NT2/D1 (cell line): ENCODE measurements around the gene BCAS3.

Source experiments
- DNase-seq: peaks from one replicate; pipeline ENCODE4 v3.0.0-alpha.2; 2011; ENCODE audit warnings: low read depth, low spot score
- H3K27me3 ChIP-seq: 2 replicates; pipeline ENCODE4 v1.6.0; 2011; ENCODE audit warnings: mild to moderate bottlenecking; ENCODE audit not compliant: insufficient read length, insufficient read depth
- H3K36me3 ChIP-seq: 2 replicates; pipeline ENCODE4 v1.6.1; 2011; ENCODE audit warnings: mild to moderate bottlenecking, low read length, mixed read lengths; ENCODE audit not compliant: insufficient read depth, insufficient read length
- H3K4me1 ChIP-seq: 2 replicates; pipeline ENCODE4 v1.5.1; 2011; ENCODE audit not compliant: insufficient read depth, insufficient read length
- H3K4me3 ChIP-seq: 2 replicates; pipeline ENCODE4 v1.5.1; 2011; ENCODE audit warnings: low read depth; ENCODE audit not compliant: insufficient read length
- H3K9ac ChIP-seq: 2 replicates; pipeline ENCODE4 v1.6.0; 2011; ENCODE audit warnings: low read depth; ENCODE audit not compliant: insufficient read length
- H3K9me3 ChIP-seq: 2 replicates; pipeline ENCODE4 v1.5.1; 2011; ENCODE audit warnings: mild to moderate bottlenecking, low read length; ENCODE audit not compliant: insufficient read depth
- SUZ12 ChIP-seq: IDR thresholded peaks from 2 replicates; pipeline ENCODE4 v1.6.1; 2011; ENCODE audit not compliant: insufficient read length, insufficient read depth; ENCODE audit errors: extremely low read depth
- YY1 ChIP-seq: IDR thresholded peaks from 2 replicates; pipeline ENCODE4 v1.6.1; 2011; ENCODE audit not compliant: insufficient read length, insufficient read depth
- ZNF274 ChIP-seq: IDR thresholded peaks from 2 replicates; pipeline ENCODE4 v1.6.1; 2011; ENCODE audit warnings: mild to moderate bottlenecking, low read depth, low read length

Gene BCAS3

DNA sequence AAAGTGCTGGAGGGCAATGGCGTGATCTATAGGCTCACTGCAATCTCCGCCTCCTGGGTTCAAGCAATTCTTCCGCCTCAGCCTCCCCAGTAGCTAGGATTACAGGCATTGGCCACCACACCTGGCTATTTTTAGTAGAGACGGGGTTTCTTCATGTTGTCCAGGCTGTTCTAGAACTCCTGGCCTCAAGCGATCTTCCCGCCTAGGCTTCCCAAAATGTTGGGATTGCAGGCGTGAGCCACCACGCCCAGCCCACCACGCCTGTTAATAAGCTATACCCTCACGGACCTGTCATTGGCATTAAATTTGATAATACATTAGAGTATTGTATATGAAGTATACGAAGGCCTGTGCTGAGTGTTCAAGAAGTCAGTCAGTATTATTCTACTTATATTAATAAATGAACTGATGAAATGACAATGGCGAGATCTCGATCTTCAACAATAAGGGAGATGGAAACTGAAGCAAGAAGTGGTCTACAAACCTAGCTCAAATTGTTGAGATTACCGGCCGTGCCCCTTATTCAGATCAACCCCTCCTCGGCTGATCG lies 818 bp upstream of the BCAS3 start:
- Histone ChIP-seq H3K4me1 (no peaks in the 10 kb centered on the region), H3K4me3 (peak overlapping the region; percentile 88), H3K27me3 (no peaks in the 10 kb centered on the region), H3K36me3 (no peaks in the 10 kb centered on the region), H3K9ac (peak overlapping the region; percentile 52), H3K9me3 (0 out of 2 replicates have a peak, but pooled peaks cover 5% of the 10 kb centered on the region)
- DNase-seq, result no peak
- no peak for TF ChIP-seq YY1
- no peak for TF ChIP-seq ZNF274
- TF ChIP-seq SUZ12, result no peak

DNA sequence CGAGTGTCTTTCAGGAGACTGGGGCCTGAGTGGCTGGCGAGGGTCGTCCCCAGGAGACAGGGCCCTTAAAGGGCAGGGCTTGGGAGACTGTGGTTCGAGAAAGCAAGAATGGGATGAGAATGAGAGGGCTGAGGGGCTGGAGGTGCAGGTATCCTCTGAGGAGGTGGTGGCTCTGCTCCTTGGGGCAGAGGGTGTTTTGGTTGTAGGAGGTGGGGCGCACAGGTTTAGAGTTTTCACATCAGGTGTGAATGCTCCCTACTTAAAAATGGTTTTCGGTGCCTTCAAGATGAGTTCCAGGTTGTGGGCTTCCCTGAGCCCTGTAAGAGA lies 430 bp downstream of the BCAS3 start:
- Histone ChIP-seq H3K4me3 (peak overlapping the region; percentile 88), H3K9ac (peak overlapping the region; percentile 79), H3K36me3 (no peaks in the 10 kb centered on the region), H3K4me1 (no peaks in the 10 kb centered on the region), H3K9me3 (0 out of 2 replicates have a peak, but pooled peaks cover 5% of the 10 kb centered on the region), H3K27me3 (no peaks in the 10 kb centered on the region)
- TF ChIP-seq SUZ12, result no peak
- no peak for TF ChIP-seq YY1
- TF ChIP-seq ZNF274, result no peak
- no peak for DNase-seq

DNA sequence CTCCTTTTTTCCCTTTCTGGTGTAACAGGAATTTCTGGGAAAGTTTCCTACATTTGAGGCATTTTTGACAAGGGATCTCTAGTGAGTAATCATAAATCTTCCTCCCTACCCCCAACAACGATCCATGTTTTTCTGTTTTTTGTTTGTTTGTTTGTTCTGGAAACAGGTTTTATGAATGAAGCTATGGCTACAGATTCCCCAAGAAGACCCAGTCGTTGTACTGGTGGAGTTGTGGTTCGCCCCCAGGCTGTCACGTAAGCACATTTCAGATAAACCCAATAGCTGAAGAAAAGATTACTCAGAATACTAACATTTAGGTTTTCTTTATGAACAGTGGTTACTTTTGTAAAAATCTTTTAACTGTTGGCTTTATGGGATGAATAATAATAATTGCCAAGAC lies 1.6 kb downstream of the BCAS3 start:
- Histone ChIP-seq H3K36me3 (no peaks in the 10 kb centered on the region), H3K4me3 (no peak overlapping the region), H3K4me1 (no peaks in the 10 kb centered on the region), H3K9me3 (0 out of 2 replicates have a peak, but pooled peaks cover 5% of the 10 kb centered on the region), H3K27me3 (no peaks in the 10 kb centered on the region), H3K9ac (no peak overlapping the region)
- DNase-seq, result no peak
- TF ChIP-seq SUZ12 (no peak), YY1 (no peak), ZNF274 (no peak)

DNA sequence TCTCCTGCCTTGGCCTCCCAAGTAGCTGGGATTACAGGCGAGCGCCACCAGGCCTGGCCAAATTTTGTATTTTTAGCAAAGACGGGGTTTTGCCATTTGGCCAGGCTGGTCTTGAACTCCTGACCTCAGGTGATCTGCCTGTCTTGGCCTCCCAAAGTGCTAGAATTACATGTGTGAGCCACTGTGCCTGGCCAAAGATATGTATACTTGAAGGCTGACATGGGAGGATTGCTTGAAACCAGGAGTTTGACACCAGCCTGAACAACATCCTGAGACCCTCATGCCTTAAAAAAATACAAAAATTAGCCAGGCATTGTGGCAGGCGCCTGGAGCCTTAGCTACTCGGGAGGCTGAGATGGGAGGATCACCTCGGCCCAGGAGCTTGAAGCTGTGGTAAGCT lies 3.1 kb downstream of the BCAS3 start:
- TF ChIP-seq YY1 (no peak), ZNF274 (no peak), SUZ12 (no peak)
- Histone ChIP-seq H3K36me3 (peaks cover 3% of the 10 kb centered on the region), H3K9me3 (no peaks in the 10 kb centered on the region), H3K4me1 (no peaks in the 10 kb centered on the region), H3K27me3 (no peaks in the 10 kb centered on the region), H3K4me3 (no peak overlapping the region), H3K9ac (no peak overlapping the region)
- DNase-seq, result no peak

DNA sequence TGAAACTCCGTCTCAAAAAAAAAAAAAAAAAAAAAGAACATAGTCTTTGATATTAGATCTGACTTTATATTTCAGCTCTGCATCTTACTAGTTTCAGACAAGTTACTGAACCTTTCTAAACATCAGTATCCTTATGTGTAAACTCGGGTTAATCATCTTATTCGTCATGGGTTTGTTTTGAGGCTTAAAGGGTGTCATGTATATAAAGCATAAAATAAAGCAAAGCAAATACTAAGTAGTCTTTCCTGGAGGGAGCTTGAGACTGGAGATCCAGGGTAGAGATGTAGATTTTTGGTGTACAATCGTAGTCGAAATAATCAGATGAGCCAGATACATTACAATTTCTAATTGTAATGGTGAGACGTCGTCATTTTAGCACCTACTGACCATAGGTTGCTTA lies 7.8 kb downstream of the BCAS3 start:
- Histone ChIP-seq H3K4me3 (no peak overlapping the region), H3K27me3 (no peaks in the 10 kb centered on the region), H3K9me3 (no peaks in the 10 kb centered on the region), H3K9ac (no peak overlapping the region), H3K4me1 (no peaks in the 10 kb centered on the region), H3K36me3 (peaks cover 3% of the 10 kb centered on the region)
- TF ChIP-seq SUZ12, result no peak
- TF ChIP-seq YY1, result no peak
- TF ChIP-seq ZNF274, result no peak
- DNase-seq, result no peak

DNA sequence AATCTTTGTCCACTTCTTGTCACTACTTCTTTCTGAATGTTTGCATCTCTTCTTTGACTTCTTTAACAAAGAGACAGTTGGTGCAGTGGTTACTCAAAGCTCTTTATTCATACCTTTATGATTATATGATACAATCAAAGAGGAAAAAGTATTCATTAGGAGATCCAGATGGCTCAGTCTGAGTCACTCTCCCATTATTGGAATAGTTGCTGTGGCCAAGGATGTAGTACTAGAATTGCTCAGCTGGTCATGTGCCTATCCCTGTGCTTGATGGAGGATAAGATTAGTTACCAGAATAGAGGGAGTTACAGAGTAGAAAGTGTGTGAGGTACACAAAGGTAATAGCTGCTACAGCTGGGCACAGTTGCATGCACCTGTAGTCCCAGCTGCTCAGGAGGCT lies 18.3 kb downstream of the BCAS3 start:
- Histone ChIP-seq H3K4me3 (no peak overlapping the region), H3K4me1 (no peaks in the 10 kb centered on the region), H3K36me3 (no peaks in the 10 kb centered on the region), H3K9ac (no peak overlapping the region), H3K27me3 (no peaks in the 10 kb centered on the region), H3K9me3 (no peaks in the 10 kb centered on the region)
- DNase-seq, result no peak
- TF ChIP-seq YY1 (no peak), ZNF274 (no peak), SUZ12 (no peak)

DNA sequence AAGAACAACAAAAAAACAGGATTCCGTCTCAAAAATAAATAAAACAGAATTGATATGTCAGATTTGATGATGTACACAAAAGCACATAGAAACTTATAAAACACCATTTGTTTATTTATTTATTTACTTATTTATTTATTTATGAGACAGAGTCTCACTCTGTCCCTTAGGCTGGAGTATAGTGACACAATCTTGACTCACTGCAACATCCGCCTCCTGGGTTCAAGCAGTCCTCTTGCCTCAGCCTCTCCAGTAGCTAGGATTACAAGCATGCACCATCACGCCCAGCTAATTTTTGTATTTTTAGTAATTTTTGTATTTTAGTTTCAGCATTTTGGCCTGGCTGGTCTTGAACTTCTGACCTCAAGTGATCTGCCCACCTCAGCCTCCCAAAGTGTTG lies 21.4 kb downstream of the BCAS3 start:
- no peak for DNase-seq
- H3K4me1 ChIP-seq, result no peaks in the 10 kb centered on the region
- no peaks in the 10 kb centered on the region for H3K36me3 ChIP-seq
- TF ChIP-seq ZNF274 (no peak), SUZ12 (no peak), YY1 (no peak)
- H3K9me3 ChIP-seq, result no peaks in the 10 kb centered on the region
- H3K9ac ChIP-seq, result no peak overlapping the region
- no peak overlapping the region for H3K4me3 ChIP-seq
- no peaks in the 10 kb centered on the region for H3K27me3 ChIP-seq
